ENCODE results near the gene PREB. TPM values are rescaled to one million over a fixed set of nuclear protein-coding genes. Genes with fewer than 3 reads are reported as not detected.

Gene PREB
- total and polyA plus RNA-seq, 2 of the 13 experiments (the other 11 are each of a cell fraction or from before 2014, with no cell fraction given): 112 to 192 TPM

DNA sequence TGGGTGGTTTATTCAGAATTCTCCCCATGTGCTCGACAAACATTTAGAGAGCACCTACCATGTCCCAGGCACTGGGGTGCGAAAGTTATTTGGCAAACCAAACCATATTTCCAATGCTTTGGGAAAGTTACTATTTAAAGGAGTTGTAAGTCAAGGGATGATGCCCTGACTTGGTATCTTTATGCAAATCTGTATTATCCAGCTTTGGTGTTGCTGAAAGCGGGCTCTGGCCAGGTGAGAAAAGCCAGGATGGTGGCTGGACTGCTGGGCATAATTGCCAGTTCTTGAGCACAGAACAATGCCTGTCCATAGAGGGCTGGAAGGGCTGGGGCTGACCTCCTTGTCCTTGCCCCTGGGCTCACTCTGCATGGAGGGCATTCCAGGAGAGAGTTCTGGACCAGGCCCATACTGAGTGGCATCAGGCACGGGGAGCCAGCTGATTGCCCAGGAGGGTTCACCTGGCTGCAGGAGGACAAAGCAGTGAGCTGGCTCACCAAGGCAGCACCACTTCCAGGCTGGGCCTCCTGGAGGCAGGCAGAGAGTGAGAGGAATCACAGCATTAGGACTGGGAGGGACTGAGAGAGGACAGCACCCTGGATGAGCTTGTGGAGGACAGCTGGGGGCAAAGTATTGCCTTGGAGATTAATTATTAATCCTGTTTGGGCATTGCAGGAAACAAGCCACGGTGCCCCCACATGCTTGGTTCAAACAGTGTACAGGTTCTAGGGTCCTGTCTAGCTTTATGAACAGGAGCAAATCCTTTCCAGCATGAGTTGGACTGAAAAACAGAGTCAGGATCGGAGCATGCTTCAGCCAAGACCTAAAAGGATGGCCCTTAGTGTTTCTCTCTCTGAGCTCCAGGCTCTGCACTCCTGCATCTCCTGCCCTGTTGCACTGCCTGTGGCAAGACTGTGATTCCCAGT, 40.7 kb downstream of the PREB start (continued):
- TF ChIP-seq ZNF18 (CRISPR knock-in tag; IDR thresholded peaks at IDR 0.05; ENCODE audit: insufficient replicate concordance) (peak; percentile 97), FUBP1 (CRISPR knock-in tag; IDR thresholded peaks at IDR 0.05; ENCODE audit: borderline replicate concordance) (peak; percentile 49; the same call in 1 of the 2 replicates), ZNF282 (IDR thresholded peaks at IDR 0.05; ENCODE audit: partially characterized antibody) (no peak), ZNF549 (CRISPR knock-in tag; IDR thresholded peaks at IDR 0.05) (no peak), MAFF (IDR thresholded peaks at IDR 0.05; ENCODE audit: low read depth, low read length) (no peak), HNF4A (CRISPR knock-in tag; IDR thresholded peaks at IDR 0.05) (peak; percentile 87), HMG20A (CRISPR knock-in tag; IDR thresholded peaks at IDR 0.05; ENCODE audit: borderline replicate concordance) (peak; percentile 68; the same call in 1 of the 2 replicates), ZNF670 (CRISPR knock-in tag; IDR thresholded peaks at IDR 0.05; ENCODE audit: borderline replicate concordance) (peak; percentile 69; the same call in 1 of the 2 replicates), ETS1 (CRISPR knock-in tag; IDR thresholded peaks at IDR 0.05) (no peak), RBM22 (optimal IDR thresholded peaks at IDR 0.05; ENCODE audit: low read length) (no peak), FOSL2 (CRISPR knock-in tag; IDR thresholded peaks at IDR 0.05) (no peak; the same call in 1 of the 2 replicates), ATRX (CRISPR knock-in tag; IDR thresholded peaks at IDR 0.05; ENCODE audit: borderline replicate concordance) (no peak), ZNF326 (CRISPR knock-in tag; IDR thresholded peaks at IDR 0.05; ENCODE audit: borderline replicate concordance) (no peak), ZBTB44 (CRISPR knock-in tag; IDR thresholded peaks at IDR 0.05) (no peak), IKZF4 (CRISPR knock-in tag; IDR thresholded peaks at IDR 0.05; ENCODE audit: borderline replicate concordance, low read depth, not compliant biosample characterization) (no peak), HNRNPUL1 (IDR thresholded peaks at IDR 0.05; ENCODE audit: low read depth, low read length) (peak; percentile 98), ZNF7 (CRISPR knock-in tag; IDR thresholded peaks at IDR 0.05) (no peak), ZNF335 (CRISPR knock-in tag; IDR thresholded peaks at IDR 0.05) (peak; percentile 75; the same call in 1 of the 2 replicates)
- TF ChIP-seq, protein P1, sequence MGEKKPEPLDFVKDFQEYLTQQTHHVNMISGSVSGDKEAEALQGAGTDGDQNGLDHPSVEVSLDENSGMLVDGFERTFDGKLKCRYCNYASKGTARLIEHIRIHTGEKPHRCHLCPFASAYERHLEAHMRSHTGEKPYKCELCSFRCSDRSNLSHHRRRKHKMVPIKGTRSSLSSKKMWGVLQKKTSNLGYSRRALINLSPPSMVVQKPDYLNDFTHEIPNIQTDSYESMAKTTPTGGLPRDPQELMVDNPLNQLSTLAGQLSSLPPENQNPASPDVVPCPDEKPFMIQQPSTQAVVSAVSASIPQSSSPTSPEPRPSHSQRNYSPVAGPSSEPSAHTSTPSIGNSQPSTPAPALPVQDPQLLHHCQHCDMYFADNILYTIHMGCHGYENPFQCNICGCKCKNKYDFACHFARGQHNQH (CRISPR knock-in tag; IDR thresholded peaks at IDR 0.05): peak; percentile 84; the same call in 1 of the 2 replicates
- TF ChIP-seq, protein P2, sequence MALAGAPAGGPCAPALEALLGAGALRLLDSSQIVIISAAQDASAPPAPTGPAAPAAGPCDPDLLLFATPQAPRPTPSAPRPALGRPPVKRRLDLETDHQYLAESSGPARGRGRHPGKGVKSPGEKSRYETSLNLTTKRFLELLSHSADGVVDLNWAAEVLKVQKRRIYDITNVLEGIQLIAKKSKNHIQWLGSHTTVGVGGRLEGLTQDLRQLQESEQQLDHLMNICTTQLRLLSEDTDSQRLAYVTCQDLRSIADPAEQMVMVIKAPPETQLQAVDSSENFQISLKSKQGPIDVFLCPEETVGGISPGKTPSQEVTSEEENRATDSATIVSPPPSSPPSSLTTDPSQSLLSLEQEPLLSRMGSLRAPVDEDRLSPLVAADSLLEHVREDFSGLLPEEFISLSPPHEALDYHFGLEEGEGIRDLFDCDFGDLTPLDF (CRISPR knock-in tag; IDR thresholded peaks at IDR 0.05): no peak

Measured in HepG2 (cell line).